Vagina (tissue), 2 donors: ENCODE results near the gene USP10.

ENCODE experiments used
- POLR2A ChIP-seq, 2 donors: fragments of 450-650 bp; IDR thresholded peaks; one replicate each; pipeline ENCODE4 v1.6.1; 2017; ENCODE audit warnings: antibody characterized with exemption in 2 of 2, mild to moderate bottlenecking in 2 of 2, moderate library complexity in 2 of 2
- POLR2AphosphoS5 ChIP-seq, 2 donors: sonication (generic); formaldehyde crosslinking; IDR thresholded peaks; one replicate each; pipeline ENCODE4 v1.9.0; 2017; ENCODE audit warnings: antibody characterized with exemption in 2 of 2, mild to moderate bottlenecking in 2 of 2, low read depth in 1 of 2; ENCODE audit not compliant: insufficient read depth in 1 of 2
- TF ChIP-seq, protein P1 (sequence below), 3 experiments: fragments of 450-650 bp in 2 of 3; fragments of 200-600 bp in 1 of 3; sonication (generic) in 1 of 3; IDR thresholded peaks; one replicate each; pipeline ENCODE4 v1.5.1; 2017 to 2019; ENCODE audit warnings: antibody characterized with exemption in 3 of 3, mild to moderate bottlenecking in 2 of 3, moderate library complexity in 2 of 3

DNA sequence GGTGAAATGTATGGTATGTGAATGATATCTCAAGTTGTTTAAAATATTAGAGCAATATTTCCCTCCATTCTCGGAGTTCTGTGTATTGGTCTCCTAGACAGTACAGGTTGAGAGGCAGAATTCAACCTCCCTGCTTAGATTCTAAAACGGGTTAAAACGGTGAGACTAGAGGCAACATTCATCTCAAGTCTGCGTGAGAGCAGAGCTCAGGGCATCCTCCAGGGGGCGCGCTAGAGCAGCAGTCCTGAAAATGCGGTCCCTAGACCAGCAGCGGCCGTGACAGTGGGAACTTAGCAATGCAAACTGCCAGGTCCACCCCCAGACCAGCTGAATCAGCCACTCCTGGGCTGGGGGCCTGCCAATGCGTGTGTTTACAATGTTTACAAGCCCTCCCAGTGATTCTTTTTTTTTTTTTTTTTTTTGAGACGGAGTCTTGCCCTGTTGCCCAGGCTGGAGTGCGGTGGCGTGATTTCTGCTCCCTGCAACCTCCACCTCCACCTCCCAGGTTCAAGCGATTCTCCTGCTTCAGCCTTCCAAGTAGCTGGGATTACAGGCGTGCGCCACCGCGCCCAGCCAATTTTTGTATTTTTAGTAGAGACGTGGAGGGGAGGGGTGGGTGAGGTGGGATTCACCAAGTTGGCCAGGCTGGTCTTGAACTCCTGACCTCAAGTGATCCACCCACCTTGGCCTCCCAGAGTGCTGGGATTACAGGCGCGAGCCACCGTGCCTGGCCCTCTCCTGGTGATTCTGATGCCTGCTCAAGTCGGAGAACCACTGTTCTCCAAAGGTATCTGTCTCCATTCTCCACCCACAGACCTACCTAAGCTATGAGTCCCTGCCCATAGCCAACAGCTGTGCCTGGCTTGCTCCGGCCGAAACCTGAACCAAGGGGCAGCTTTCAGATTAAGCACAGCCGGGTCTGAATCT lies 27.3 kb upstream of the USP10 start:
- TF ChIP-seq POLR2AphosphoS5 (IDR thresholded peaks at IDR 0.05; ENCODE audit: insufficient read depth in 1 of 2, low read depth in 1 of 2) (no peak), POLR2A (IDR thresholded peaks at IDR 0.05) (no peak)
- TF ChIP-seq, protein P1, sequence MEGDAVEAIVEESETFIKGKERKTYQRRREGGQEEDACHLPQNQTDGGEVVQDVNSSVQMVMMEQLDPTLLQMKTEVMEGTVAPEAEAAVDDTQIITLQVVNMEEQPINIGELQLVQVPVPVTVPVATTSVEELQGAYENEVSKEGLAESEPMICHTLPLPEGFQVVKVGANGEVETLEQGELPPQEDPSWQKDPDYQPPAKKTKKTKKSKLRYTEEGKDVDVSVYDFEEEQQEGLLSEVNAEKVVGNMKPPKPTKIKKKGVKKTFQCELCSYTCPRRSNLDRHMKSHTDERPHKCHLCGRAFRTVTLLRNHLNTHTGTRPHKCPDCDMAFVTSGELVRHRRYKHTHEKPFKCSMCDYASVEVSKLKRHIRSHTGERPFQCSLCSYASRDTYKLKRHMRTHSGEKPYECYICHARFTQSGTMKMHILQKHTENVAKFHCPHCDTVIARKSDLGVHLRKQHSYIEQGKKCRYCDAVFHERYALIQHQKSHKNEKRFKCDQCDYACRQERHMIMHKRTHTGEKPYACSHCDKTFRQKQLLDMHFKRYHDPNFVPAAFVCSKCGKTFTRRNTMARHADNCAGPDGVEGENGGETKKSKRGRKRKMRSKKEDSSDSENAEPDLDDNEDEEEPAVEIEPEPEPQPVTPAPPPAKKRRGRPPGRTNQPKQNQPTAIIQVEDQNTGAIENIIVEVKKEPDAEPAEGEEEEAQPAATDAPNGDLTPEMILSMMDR (IDR thresholded peaks at IDR 0.05) = peak; percentile 87 to 93 (median 88)
